ENCODE results near the gene PHF13. TPM values are rescaled to one million over a fixed set of nuclear protein-coding genes. Genes with fewer than 3 reads are reported as not detected.
"Not testable (repeated sequence)": the region's sequence is repeated elsewhere in the genome, so short reads cannot be mapped to it uniquely, and the experiment has no call there.

The PHF13 gene
- polyA plus RNA-seq, 10 donors, result 16.1 to 24.0 (median 18.8) TPM

DNA sequence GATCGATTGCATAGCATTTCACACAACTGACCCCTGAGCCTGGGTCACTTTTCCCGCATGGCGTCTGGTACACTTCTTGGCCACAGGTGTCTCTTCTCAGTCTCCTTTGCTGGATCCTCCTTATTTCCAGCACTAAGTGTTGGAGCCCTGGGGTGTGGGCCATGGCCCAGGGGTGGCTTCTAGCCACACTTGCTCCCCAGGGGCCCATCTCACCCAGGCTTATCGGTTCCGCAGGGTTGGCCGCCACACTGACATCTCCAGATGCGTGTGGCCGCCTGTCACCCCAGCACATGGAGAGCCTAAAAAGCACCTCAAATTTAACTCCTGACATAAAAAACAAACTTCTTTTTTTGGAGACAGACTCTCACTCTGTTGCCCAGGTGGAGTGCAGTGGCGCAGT is 13.5 kb downstream of the PHF13 start:
- DNase-seq, result no peak

- peak in 1 of 3 donors; percentile 45 for DNase-seq
These were observed 14.5 kb downstream of the PHF13 start for GRCh38 chr1:6627841-6628545.

DNA sequence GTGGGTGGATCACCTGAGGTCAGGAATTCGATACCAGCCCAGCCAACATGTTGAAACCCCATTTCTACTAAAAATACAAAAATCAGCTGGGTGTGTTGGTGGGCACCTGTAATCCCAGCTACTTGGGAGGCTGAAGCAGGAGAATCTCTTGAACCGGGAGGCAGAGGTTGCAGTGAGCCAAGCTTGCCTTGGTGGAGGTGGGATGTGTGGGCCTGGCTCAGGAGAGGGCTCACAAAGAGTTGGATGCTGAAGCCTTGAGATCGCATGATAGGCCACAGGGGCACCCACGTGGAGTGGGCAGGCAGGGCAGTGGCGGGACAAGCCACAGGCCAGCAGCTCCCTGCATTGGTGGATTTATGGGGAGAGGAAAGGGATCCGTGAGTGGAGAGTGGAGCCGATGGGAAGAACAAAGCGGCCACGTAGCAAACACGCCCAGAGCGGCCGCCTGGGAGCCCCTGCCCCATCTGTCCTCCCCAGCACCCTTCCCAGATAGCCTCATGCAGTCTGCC is 15.5 kb downstream of the PHF13 start:
- no peak for DNase-seq

DNA sequence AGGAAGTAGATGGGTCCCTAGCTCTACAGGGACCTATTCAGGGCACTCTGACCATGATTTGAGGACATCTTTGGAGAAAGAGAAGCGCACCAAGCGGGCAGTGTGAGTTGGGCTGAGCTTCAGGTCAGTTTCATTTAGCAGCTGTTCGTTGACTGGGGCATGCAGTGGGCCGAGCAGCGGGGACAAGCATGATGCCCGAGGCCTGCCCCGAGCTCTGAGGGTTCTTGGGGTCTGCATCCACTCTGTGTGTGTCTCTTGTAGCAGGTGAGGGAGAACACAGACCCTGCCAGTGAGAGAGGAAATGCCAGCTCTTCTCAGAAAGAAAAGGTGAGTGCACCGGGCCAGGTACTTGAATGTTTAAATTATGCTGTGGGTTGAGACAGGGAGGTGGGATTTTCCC is 16.5 kb downstream of the PHF13 start:
- no peak for DNase-seq

GRCh38 chr1:6631058-6631457 is 17.5 kb downstream of the PHF13 start:
- no peak for DNase-seq

- DNase-seq, result no peak
These were observed 19.3 kb downstream of the PHF13 start for GRCh38 chr1:6632588-6633514.

DNA sequence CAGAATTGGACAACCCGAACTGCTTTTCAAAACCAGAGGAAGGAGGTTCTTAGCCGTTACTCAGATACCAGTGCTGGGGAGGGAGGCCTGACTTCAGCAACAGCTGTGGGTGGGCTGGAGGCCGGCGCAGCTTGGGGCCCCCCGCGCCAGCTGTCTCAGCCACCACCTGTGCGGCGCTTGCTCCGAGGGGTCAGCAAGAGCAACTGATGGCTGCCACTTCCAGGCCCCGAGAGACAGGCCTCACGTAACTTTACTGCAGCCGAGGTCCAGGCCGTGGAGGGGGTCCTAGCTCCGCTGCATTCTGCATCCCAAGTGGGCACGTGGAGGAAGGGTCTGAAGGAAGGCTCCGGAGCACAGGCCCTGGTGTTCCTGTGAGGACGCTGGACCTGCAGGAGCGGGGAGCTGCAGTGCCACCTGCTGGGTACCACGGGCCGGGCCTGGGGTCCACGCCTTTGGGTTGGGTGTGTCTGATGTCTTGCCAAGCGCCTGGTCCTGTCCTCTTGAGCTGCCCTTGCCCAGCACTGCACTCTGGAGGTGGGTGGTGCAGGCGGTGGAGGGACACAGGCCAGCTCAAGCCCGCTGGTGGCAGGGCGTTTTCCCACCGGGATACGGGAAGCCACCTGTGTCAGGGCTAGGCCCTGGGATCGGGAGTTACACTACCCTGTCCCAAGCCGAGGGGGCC is 21.0 kb downstream of the PHF13 start:
- DNase-seq, result peak in 1 of 3 donors; percentile 58

GRCh38 chr1:6635161-6635909 is 21.8 kb downstream of the PHF13 start:
- DNase-seq, result no peak

- no peak for DNase-seq
These were observed 22.6 kb downstream of the PHF13 start for GRCh38 chr1:6635910-6636760.

DNA sequence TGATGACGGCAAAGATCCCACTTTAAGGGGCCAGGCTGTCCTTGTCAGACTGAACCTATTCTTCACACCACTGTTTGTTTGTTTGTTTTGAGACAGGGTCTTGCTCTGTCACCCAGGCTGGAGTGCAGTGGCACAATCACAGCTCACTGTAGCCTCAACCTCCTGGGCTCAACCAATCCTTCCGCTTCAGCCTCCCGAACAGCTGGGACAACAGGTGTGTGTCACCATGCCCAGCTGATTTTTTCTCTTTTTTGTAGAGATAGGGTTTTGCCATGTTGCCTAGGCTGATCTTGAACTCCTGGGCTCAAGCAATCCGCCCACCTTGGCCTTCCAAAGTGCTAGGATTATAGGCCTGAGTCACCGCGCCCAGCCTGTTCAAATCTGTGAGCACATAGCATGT is 23.2 kb downstream of the PHF13 start:
- DNase-seq, result not testable (repeated sequence)

- no peak for DNase-seq
These were observed 24.2 kb downstream of the PHF13 start for GRCh38 chr1:6637770-6638169.

- DNase-seq, result peak; percentile 61 to 87 (median 85)
These were observed 24.7 kb downstream of the PHF13 start for GRCh38 chr1:6638226-6638625.

DNA sequence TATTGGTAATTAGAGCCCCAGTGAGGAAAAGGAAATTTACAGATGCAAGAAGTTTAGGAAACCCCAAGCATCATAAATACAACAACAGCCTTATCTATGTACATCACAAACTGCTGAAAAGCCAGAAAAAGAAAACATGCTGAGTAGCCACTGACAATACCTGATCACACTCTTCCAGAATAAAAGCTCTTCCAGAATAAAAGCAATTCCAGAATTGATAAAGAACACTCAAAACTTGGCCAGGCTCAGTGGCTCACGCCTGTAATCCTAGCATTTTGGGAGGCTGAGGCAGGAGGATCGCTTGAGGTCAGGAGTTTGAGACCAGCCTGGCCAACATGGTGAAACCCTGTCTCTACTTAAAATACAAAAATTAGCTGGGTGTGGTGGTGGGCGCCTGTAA is 27.3 kb downstream of the PHF13 start:
- DNase-seq, result not testable (repeated sequence)

DNA sequence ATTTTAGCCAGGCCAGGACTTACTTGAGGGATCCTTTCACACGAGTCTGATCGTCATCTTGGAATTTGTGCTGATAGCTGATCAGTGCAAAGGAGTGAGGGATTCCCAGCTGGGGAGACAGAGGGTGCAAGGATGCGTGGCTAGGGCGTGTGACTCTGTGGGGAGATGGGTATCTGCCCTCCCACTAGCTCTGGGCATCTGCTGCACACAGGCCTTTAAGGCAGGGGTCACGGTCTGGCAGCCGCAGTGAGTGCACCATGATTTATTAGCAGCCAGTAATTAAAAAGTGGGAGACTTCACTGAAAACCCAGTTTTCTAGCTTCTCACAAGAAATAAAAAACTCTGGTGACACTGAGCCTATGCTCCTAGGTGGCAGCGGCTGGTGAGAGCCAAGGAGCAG is 31.5 kb downstream of the PHF13 start:
- DNase-seq, result no peak

DNA sequence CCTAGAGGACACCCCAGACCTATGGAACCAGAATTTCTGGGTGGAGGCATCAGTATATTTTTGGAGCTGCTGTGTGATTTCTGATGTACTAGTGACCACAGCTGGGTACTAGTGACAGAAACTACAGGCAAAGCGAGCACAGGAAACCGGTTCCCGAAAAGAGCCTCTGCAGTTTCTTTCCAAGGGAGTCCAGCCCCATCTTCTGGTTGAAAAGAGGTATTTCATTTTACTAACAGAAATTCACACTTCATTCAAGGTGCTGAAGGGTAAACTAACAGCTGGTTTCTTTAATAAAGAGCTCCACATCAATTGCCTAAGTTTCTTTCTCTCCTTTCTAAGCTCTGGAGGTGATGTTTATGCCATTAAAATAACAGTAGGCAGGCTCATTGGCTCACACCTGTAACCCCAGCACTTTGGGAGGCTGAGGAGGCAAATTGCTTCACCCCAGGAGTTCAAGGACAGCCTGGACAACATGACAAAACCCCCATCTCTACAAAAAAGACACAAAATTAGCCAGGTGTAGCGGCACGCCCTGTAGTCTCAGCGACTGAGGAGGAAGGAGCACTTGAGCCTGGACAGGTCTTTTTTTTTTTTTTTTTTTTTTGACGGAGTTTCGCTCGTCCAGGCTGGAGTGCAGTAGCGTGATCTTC is 33.1 kb downstream of the PHF13 start:
- peak; percentile 33 to 64 (median 44) for DNase-seq

DNA sequence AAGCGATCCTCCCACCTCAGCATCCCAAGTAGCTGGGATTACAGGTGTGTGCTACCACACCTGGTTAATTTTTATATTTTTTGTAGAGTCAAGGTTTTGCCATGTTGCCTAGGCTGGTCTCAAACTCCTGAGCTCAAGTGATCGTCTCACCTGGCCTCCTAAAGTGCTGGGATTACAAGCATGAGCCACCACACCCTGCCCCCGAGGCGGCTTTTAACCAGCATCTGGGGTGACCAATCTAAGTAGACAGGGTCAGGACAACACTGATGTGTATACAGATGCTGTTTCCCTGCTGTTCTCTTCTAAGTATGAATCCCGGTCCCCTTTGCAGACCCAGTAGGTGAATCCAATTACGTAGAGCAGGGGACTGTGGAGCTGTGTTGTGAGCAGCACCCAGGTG is 35.0 kb downstream of the PHF13 start:
- no peak for DNase-seq

DNA sequence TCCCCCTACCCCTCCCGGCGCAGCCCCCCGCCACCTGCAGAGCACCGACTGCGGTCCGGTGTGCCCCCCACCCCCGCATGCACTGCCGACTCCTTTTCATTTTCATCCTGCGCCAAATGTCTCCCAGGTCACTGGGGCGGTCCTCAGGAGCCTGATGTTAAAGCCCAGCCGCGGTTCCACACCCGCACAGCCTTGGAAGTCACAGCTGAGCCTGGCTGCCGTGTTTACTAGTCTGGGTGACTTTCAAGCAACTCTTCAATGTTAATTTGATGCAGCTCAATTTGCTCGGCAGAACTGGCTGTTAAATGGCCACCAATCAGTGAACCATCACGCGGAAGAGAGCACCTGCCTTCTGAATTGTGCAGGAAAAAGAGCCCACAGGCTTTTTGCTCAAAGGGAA is 38.4 kb downstream of the PHF13 start:
- no peak for DNase-seq

DNA sequence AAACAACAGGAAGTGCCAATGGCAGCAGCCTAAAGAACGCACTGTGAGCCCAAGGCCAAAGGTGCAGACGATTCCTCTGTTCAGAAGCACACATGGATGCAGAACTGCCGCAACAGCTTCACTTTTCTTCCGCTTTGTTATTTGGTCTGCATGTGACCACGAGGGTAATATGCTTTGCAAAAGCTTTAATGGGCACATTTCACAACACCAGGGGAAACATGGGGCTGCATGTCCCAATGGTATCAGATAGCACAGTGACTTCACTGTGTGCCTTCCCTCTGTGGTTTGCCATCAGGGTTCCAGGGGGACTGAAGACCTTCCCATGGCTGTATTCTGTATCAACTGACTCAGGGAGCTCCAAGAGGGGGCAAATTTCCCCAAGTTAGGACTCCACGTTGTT is 39.5 kb downstream of the PHF13 start:
- DNase-seq, result no peak

DNA sequence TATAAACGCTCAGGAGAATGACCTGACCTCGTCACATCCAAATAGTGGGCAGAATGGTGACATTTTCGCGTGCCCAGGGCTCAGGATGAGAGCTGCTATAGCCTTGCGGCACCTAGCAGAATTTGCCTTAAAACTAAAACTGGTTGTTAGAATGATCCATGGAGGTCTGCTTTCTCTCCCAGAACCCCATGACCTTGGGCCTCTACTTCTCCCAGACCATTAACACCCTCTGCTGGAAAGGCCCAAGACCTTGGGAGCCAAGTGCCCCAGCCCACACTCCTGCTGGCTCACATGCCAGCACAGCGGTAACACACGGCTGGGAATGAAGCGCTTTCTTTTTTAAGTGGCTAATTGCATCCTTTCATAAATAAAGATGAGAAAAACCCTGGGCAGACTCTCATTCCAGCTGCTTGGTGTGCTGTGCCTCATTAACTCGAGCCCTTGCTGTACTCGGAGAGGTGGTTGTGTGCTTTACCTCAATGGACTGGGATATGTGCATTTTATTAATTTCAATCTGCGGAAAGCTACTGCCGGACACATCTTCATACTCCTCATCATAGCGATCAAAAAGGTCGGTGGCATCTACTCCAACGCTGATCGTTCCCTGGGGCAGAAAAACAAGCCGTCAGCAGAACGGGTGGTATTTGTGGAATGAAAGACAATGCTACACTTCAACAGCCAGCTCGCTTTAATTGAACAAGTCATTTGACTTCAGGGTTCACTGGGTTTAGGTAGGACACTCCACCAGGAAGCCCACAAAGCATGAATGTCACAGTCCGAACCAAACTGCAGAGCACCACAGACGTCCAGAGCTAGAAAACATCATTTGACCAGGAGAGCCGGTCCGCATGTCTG is 40.1 kb downstream of the PHF13 start:
- no peak for DNase-seq
